ENCODE results near the gene AQP7. TPM values are rescaled to one million over a fixed set of nuclear protein-coding genes. Genes with fewer than 3 reads are reported as not detected.

AQP7 gene
- total and polyA plus RNA-seq, 9 of the 15 experiments (the other 6 are each of a cell fraction or from before 2014, with no cell fraction given): 0.04 to 0.53 (median 0.07) TPM; not detected in 4

- TF ChIP-seq ATF4 (CRISPR knock-in tag; IDR thresholded peaks at IDR 0.05): no peak
- no peak for TF ChIP-seq HOMEZ (CRISPR knock-in tag; IDR thresholded peaks at IDR 0.05)
- TF ChIP-seq ZFX (CRISPR knock-in tag; IDR thresholded peaks at IDR 0.05): no peak
- no peak for TF ChIP-seq BDP1 (IDR thresholded peaks at IDR 0.05; ENCODE audit: insufficient read depth, insufficient read length)
- no peak for TF ChIP-seq ZNF449 (CRISPR knock-in tag; IDR thresholded peaks at IDR 0.05)
- no peak for TF ChIP-seq MNT (conservative IDR thresholded peaks at IDR 0.05)
- no peak for TF ChIP-seq C11orf30 (IDR thresholded peaks at IDR 0.05; ENCODE audit: low read depth)
- TF ChIP-seq ZKSCAN3 (CRISPR knock-in tag; IDR thresholded peaks at IDR 0.05): no peak
- no peak for TF ChIP-seq CBX1 (IDR thresholded peaks at IDR 0.05; ENCODE audit: low read depth)
Observed at GRCh38 chr9:33439731-33440130, 37.4 kb upstream of the AQP7 start (continued).
